Endothelial cell of umbilical vein (primary cell): Measurements from ENCODE around the gene CORO7. TPM values are rescaled to one million over a fixed set of nuclear protein-coding genes. Genes with fewer than 3 reads are reported as not detected.

Experiments
- BruUV-seq: library from RNA; stranded (reverse); fragments of 400-500 nt; replicated peaks from 2 replicates; lab custom pipeline; 2021; lab: Mats Ljungman, UMichigan
- CTCF ChIA-PET: fragments of 300-600, 350-600 bp; sonication (Branson Sonifier 250); formaldehyde crosslinking; loops from one replicate; lab custom pipeline; 2021; ENCODE audit warnings: antibody characterized with exemption, inconsistent platforms; lab: Charles Lee
- POLR2A ChIA-PET: fragments of 300-600, 350-600 bp; sonication (Branson Sonifier 250); formaldehyde crosslinking; loops from one replicate; lab custom pipeline; 2021; ENCODE audit warnings: antibody characterized with exemption, inconsistent platforms; lab: Charles Lee
- DNase-seq: peaks from one replicate; pipeline ENCODE4 v3.0.0-alpha.2; 2011; ENCODE audit warnings: low read depth, low spot score
- FAIRE-seq: peaks from 2 replicates; lab custom pipeline; 2011; peaks lifted over from hg19 to GRCh38; lab: Jason Lieb, UNC
- H2AFZ ChIP-seq: 2 replicates; pipeline ENCODE4 v1.6.0; 2012; ENCODE audit warnings: low read depth, low read length, control low read depth, inconsistent platforms
- H3K27ac ChIP-seq: 2 replicates; pipeline ENCODE4 v1.5.1; 2011; ENCODE audit warnings: low read depth, mild to moderate bottlenecking, control low read depth, low read length, moderate library complexity; ENCODE audit not compliant: insufficient read depth
- H3K27me3 ChIP-seq, 2 experiments: 2 replicates each; pipeline versions ENCODE4 v1.6.0 to v1.6.1; 2011; ENCODE audit warnings: low read length in 2 of 2, mixed read lengths in 1 of 2; ENCODE audit not compliant: control insufficient read depth in 2 of 2, insufficient read depth in 2 of 2
- H3K36me3 ChIP-seq, 2 experiments: 2 replicates in 1 of 2; 3 replicates in 1 of 2; pipeline ENCODE4 v1.5.1; 2011; ENCODE audit warnings: low read length in 2 of 2, mild to moderate bottlenecking in 1 of 2, moderate library complexity in 1 of 2; ENCODE audit not compliant: control insufficient read depth in 2 of 2, insufficient read depth in 2 of 2; ENCODE audit errors: extremely low read depth in 1 of 2
- H3K4me1 ChIP-seq: 3 replicates; pipeline ENCODE4 v1.5.1; 2011; ENCODE audit warnings: mild to moderate bottlenecking, low read length; ENCODE audit not compliant: control insufficient read depth, insufficient read depth; ENCODE audit errors: extremely low read depth
- H3K4me2 ChIP-seq: 2 replicates; pipeline ENCODE4 v1.6.1; 2011; ENCODE audit warnings: low read length, control low read depth, mixed read lengths; ENCODE audit not compliant: insufficient read depth
- H3K4me3 ChIP-seq, 3 experiments: fragments of 200-600 bp in 1 of 3; sonication (generic), shearing (Covaris generic) in 1 of 3; replicated peaks in 1 of 3; 2 replicates each; pipeline ENCODE4 v1.5.1; 2011 to 2016; ENCODE audit warnings: control low read depth in 3 of 3, low read length in 3 of 3, mild to moderate bottlenecking in 2 of 3, inconsistent platforms in 1 of 3, low read depth in 1 of 3, moderate library complexity in 1 of 3; ENCODE audit not compliant: insufficient read depth in 1 of 3
- H3K79me2 ChIP-seq: 2 replicates; pipeline ENCODE4 v1.6.0; 2012; ENCODE audit warnings: low read length, inconsistent platforms; ENCODE audit not compliant: control insufficient read depth, insufficient read depth
- H3K9ac ChIP-seq: replicated peaks from 2 replicates; pipeline ENCODE3; 2011; ENCODE audit warnings: low read length, control low read depth; ENCODE audit not compliant: insufficient read depth; ENCODE audit errors: extremely low read depth
- H3K9me1 ChIP-seq: replicated peaks from 3 replicates; pipeline ENCODE4 v1.6.0; 2011; ENCODE audit warnings: mild to moderate bottlenecking, low read length; ENCODE audit not compliant: control insufficient read depth, insufficient read depth; ENCODE audit errors: extremely low read depth
- H3K9me3 ChIP-seq: replicated peaks from 2 replicates; pipeline ENCODE4 v1.5.1; 2012; ENCODE audit warnings: low read length, inconsistent platforms; ENCODE audit not compliant: control insufficient read depth, insufficient read depth
- H4K20me1 ChIP-seq: replicated peaks from 2 replicates; pipeline ENCODE3; 2011; ENCODE audit warnings: mild to moderate bottlenecking, low read length; ENCODE audit not compliant: control insufficient read depth, insufficient read depth; ENCODE audit errors: extremely low read depth
- EZH2 ChIP-seq: IDR thresholded peaks from 2 replicates; pipeline ENCODE4 v1.6.1; 2012; ENCODE audit warnings: borderline replicate concordance, low read depth, mild to moderate bottlenecking, moderate library complexity, low read length, inconsistent platforms; ENCODE audit not compliant: severe bottlenecking
- FOS ChIP-seq: IDR thresholded peaks from 2 replicates; pipeline ENCODE4 v1.6.1; 2011; ENCODE audit warnings: mild to moderate bottlenecking, low read length, moderate library complexity, borderline replicate concordance; ENCODE audit not compliant: insufficient read depth
- GATA2 ChIP-seq: IDR thresholded peaks from 2 replicates; pipeline ENCODE4 v1.7.0; 2011; ENCODE audit warnings: low read depth, mild to moderate bottlenecking, moderate library complexity, mixed read lengths, low read length; ENCODE audit not compliant: insufficient read length, insufficient read depth
- JUN ChIP-seq: IDR thresholded peaks from 2 replicates; pipeline ENCODE4 v1.6.1; 2011; ENCODE audit warnings: borderline replicate concordance, low read depth; ENCODE audit not compliant: insufficient read length, insufficient read depth
- MAX ChIP-seq: IDR thresholded peaks from 2 replicates; pipeline ENCODE4 v1.6.1; 2011; ENCODE audit not compliant: insufficient read depth, insufficient read length
- MYC ChIP-seq: IDR thresholded peaks from one replicate; pipeline ENCODE4 v1.6.1; 2011; ENCODE audit warnings: mild to moderate bottlenecking, low read depth, low read length
- POLR2A ChIP-seq: IDR thresholded peaks from 2 replicates; pipeline ENCODE4 v1.6.1; 2012; ENCODE audit warnings: low read depth, mild to moderate bottlenecking, control low read depth, low read length
- POLR2AphosphoS5 ChIP-seq: IDR thresholded peaks from 2 replicates; pipeline ENCODE4 v1.6.1; 2012; ENCODE audit warnings: low read depth, mild to moderate bottlenecking, control low read depth, low read length, moderate library complexity; ENCODE audit not compliant: insufficient read depth
- dilution Hi-C: fragments of 300-500 bp; cut with MboI; formaldehyde crosslinking; loops from one replicate; pipeline ENCODE4 v1.15.0; 2019; ENCODE audit warnings: low sequenced_read_pairs; ENCODE audit not compliant: extremely low pct_ligation_motif_present
- intact Hi-C: fragments of 100-400 bp; cut with micrococcal nuclease; formaldehyde crosslinking; loops from one replicate; pipeline ENCODE4 v1.10.0; 2022
- polyA plus RNA-seq, 4 experiments: library from polyadenylated mRNA; depleted of rRNA in 3 of 4; stranded (reverse) in 3 of 4; unstranded in 1 of 4; fragments of >200 nt; gene quantifications; 2 replicates each; pipeline versions ENCODE4 v1.2.1 to v1.2.3, GENCODE V29; 2011 to 2012; ENCODE audit warnings: missing spikeins in 1 of 4
- total RNA-seq: library from RNA; stranded (reverse); gene quantifications from 2 replicates; pipeline ENCODE4 v1.2.3, GENCODE V29; 2021
- TF ChIP-seq, protein P1 (sequence below), 2 donors: IDR thresholded peaks; 1 replicate in 1 of 2; 2 replicates in 1 of 2; pipeline ENCODE4 v1.5.1; 2011; ENCODE audit warnings: low read length in 2 of 2, mild to moderate bottlenecking in 2 of 2, moderate library complexity in 2 of 2, control low read depth in 1 of 2, inconsistent platforms in 1 of 2, low read depth in 1 of 2; ENCODE audit not compliant: insufficient read depth in 1 of 2; ENCODE audit errors: extremely low read depth in 1 of 2

Gene CORO7
- total and polyA plus RNA-seq, 2 donors (not counting 3 experiments of a cell fraction or from before 2014, with no cell fraction given), result 42.5 to 72.3 TPM

GRCh38 chr16:4350365-4350786 lies 66.0 kb downstream of the CORO7 start:
- H3K4me2 ChIP-seq, result peak overlapping the region; percentile 3
- intact Hi-C loops (no loop called here), dilution Hi-C loops (no loop called here)
- peak overlapping the region; percentile 46 for H3K9ac ChIP-seq
- peak overlapping the region; percentile 1 for H2AFZ ChIP-seq
- H3K4me1 ChIP-seq, result peaks cover 7% of the 10 kb centered on the region
- DNase-seq (no peak), FAIRE-seq (peak; percentile 64)
- no TSS peak for BruUV-seq
- no peaks in the 10 kb centered on the region for H3K9me1 ChIP-seq
- H3K27me3 ChIP-seq, result no peaks in the 10 kb centered on the region
- peaks cover 0 to 3% of the 10 kb centered on the region in 2 experiments for H3K36me3 ChIP-seq
- no peak overlapping the region for H3K27ac ChIP-seq
- ChIA-PET POLR2A (no interaction called here), CTCF (interaction anchor here (1.0 to 3.2 kb wide), 11 partner anchors 9 to 150 kb away, joined by 3 to 42 read pairs (median 5); partner anchors contain the start of gene CORO7)
- H3K9me3 ChIP-seq, result no peaks in the 10 kb centered on the region
- TF ChIP-seq MAX (no peak), POLR2A (no peak), GATA2 (no peak), POLR2AphosphoS5 (no peak), MYC (no peak), EZH2 (no peak), JUN (no peak), FOS (no peak)
- TF ChIP-seq, protein P1, sequence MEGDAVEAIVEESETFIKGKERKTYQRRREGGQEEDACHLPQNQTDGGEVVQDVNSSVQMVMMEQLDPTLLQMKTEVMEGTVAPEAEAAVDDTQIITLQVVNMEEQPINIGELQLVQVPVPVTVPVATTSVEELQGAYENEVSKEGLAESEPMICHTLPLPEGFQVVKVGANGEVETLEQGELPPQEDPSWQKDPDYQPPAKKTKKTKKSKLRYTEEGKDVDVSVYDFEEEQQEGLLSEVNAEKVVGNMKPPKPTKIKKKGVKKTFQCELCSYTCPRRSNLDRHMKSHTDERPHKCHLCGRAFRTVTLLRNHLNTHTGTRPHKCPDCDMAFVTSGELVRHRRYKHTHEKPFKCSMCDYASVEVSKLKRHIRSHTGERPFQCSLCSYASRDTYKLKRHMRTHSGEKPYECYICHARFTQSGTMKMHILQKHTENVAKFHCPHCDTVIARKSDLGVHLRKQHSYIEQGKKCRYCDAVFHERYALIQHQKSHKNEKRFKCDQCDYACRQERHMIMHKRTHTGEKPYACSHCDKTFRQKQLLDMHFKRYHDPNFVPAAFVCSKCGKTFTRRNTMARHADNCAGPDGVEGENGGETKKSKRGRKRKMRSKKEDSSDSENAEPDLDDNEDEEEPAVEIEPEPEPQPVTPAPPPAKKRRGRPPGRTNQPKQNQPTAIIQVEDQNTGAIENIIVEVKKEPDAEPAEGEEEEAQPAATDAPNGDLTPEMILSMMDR (IDR thresholded peaks at IDR 0.05; ENCODE audit: extremely low read depth in 1 of 2, insufficient read depth in 1 of 2, low read depth in 1 of 2, low read length in 2 of 2), result no peak
- peak overlapping the region; percentile 1 to 81 (median 47) for H3K4me3 ChIP-seq
- no peaks in the 10 kb centered on the region for H4K20me1 ChIP-seq
- peaks cover 36% of the 10 kb centered on the region for H3K79me2 ChIP-seq
